Ishikawa (cell line): ENCODE measurements around the gene PSMB1.

Source experiments
- CEBPB ChIP-seq: IDR thresholded peaks from 2 replicates; pipeline ENCODE4 v1.6.1; 2012
- CREB1 ChIP-seq: IDR thresholded peaks from 2 replicates; pipeline ENCODE4 v1.6.1; 2012; ENCODE audit warnings: low read depth
- EGR1 ChIP-seq: IDR thresholded peaks from 2 replicates; pipeline ENCODE4 v1.6.1; 2012
- EP300 ChIP-seq: IDR thresholded peaks from 2 replicates; pipeline ENCODE4 v1.6.1; 2012; ENCODE audit warnings: borderline replicate concordance
- FOXM1 ChIP-seq: IDR thresholded peaks from 2 replicates; pipeline ENCODE4 v1.6.1; 2012; ENCODE audit warnings: low read depth, borderline replicate concordance
- NFIC ChIP-seq: IDR thresholded peaks from 2 replicates; pipeline ENCODE4 v1.6.1; 2012
- RAD21 ChIP-seq: IDR thresholded peaks from 2 replicates; pipeline ENCODE4 v1.6.1; 2012; ENCODE audit warnings: low read depth
- TAF1 ChIP-seq: IDR thresholded peaks from 2 replicates; pipeline ENCODE4 v1.6.1; 2012; ENCODE audit warnings: low read depth, mild to moderate bottlenecking
- TCF12 ChIP-seq: IDR thresholded peaks from 2 replicates; pipeline ENCODE4 v1.6.1; 2012; ENCODE audit warnings: low read depth
- TEAD4 ChIP-seq: IDR thresholded peaks from 2 replicates; pipeline ENCODE4 v1.6.1; 2012
- YY1 ChIP-seq: IDR thresholded peaks from 2 replicates; pipeline ENCODE4 v1.6.1; 2012; ENCODE audit warnings: low read depth
- ZBTB7A ChIP-seq: IDR thresholded peaks from 2 replicates; pipeline ENCODE4 v1.6.1; 2012; ENCODE audit warnings: low read depth
- TF ChIP-seq, protein P1 (sequence below): IDR thresholded peaks from 2 replicates; pipeline ENCODE4 v1.6.1; 2012
- TF ChIP-seq, protein P2 (sequence below): IDR thresholded peaks from 2 replicates; pipeline ENCODE4 v1.6.1; 2012; ENCODE audit warnings: low read depth, mild to moderate bottlenecking
- TF ChIP-seq, protein P3 (sequence below): IDR thresholded peaks from 2 replicates; pipeline ENCODE4 v1.6.1; 2012

The PSMB1 gene

GRCh38 chr6:170532867-170533488 lies 20.1 kb downstream of the PSMB1 start:
- no peak for TF ChIP-seq EGR1
- TF ChIP-seq ZBTB7A, result no peak
- no peak for TF ChIP-seq FOXM1
- TF ChIP-seq TCF12, result no peak
- TF ChIP-seq NFIC, result no peak
- no peak for TF ChIP-seq CEBPB
- no peak for TF ChIP-seq TAF1
- TF ChIP-seq YY1, result no peak
- TF ChIP-seq EP300, result no peak
- TF ChIP-seq RAD21, result no peak
- TF ChIP-seq, protein P1, sequence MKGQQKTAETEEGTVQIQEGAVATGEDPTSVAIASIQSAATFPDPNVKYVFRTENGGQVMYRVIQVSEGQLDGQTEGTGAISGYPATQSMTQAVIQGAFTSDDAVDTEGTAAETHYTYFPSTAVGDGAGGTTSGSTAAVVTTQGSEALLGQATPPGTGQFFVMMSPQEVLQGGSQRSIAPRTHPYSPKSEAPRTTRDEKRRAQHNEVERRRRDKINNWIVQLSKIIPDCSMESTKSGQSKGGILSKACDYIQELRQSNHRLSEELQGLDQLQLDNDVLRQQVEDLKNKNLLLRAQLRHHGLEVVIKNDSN, result no peak
- TF ChIP-seq TEAD4, result no peak
- no peak for TF ChIP-seq CREB1
- TF ChIP-seq, protein P2, sequence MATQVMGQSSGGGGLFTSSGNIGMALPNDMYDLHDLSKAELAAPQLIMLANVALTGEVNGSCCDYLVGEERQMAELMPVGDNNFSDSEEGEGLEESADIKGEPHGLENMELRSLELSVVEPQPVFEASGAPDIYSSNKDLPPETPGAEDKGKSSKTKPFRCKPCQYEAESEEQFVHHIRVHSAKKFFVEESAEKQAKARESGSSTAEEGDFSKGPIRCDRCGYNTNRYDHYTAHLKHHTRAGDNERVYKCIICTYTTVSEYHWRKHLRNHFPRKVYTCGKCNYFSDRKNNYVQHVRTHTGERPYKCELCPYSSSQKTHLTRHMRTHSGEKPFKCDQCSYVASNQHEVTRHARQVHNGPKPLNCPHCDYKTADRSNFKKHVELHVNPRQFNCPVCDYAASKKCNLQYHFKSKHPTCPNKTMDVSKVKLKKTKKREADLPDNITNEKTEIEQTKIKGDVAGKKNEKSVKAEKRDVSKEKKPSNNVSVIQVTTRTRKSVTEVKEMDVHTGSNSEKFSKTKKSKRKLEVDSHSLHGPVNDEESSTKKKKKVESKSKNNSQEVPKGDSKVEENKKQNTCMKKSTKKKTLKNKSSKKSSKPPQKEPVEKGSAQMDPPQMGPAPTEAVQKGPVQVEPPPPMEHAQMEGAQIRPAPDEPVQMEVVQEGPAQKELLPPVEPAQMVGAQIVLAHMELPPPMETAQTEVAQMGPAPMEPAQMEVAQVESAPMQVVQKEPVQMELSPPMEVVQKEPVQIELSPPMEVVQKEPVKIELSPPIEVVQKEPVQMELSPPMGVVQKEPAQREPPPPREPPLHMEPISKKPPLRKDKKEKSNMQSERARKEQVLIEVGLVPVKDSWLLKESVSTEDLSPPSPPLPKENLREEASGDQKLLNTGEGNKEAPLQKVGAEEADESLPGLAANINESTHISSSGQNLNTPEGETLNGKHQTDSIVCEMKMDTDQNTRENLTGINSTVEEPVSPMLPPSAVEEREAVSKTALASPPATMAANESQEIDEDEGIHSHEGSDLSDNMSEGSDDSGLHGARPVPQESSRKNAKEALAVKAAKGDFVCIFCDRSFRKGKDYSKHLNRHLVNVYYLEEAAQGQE, result no peak
- TF ChIP-seq, protein P3, sequence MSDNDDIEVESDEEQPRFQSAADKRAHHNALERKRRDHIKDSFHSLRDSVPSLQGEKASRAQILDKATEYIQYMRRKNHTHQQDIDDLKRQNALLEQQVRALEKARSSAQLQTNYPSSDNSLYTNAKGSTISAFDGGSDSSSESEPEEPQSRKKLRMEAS, result no peak

GRCh38 chr6:170529839-170530469 lies 23.2 kb downstream of the PSMB1 start:
- peak; percentile 91 for TF ChIP-seq RAD21
- TF ChIP-seq, protein P3, result no peak
- TF ChIP-seq TAF1, result no peak
- TF ChIP-seq YY1, result no peak

- TF ChIP-seq TAF1 (no peak), EP300 (no peak), NFIC (no peak), TEAD4 (no peak), ZBTB7A (no peak), EGR1 (no peak), FOXM1 (no peak), RAD21 (no peak), CEBPB (no peak)
- TF ChIP-seq, protein P1, result no peak
- TF ChIP-seq, protein P3, result no peak
- TF ChIP-seq, protein P2, result no peak
Observed at GRCh38 chr6:170525795-170526194, 27.3 kb downstream of the PSMB1 start.

DNA sequence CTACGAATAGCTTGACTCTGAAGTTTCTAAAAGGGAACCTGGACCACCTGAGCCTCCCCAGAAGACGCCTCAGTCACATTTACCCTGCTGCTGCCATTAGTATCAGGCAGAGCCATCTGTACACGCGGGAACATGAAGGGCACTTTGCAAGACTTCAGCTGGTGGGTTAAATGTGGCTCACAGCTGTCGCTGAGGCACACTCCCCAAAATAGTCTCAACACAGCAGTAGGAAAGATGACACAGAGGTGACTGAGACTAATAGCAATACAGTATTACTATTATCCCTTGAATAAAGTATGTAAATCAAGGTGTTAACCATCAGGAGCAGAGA lies 29.0 kb downstream of the PSMB1 start:
- TF ChIP-seq CEBPB, result no peak

- TF ChIP-seq EP300, result no peak
- TF ChIP-seq ZBTB7A, result no peak
- TF ChIP-seq TAF1, result no peak
- no peak for TF ChIP-seq TEAD4
- no peak for TF ChIP-seq CEBPB
- TF ChIP-seq, protein P2, result no peak
- no peak for TF ChIP-seq FOXM1
- no peak for TF ChIP-seq TCF12
- TF ChIP-seq, protein P1, result no peak
- TF ChIP-seq NFIC, result no peak
- no peak for TF ChIP-seq RAD21
- no peak for TF ChIP-seq YY1
- TF ChIP-seq CREB1, result no peak
- no peak for TF ChIP-seq EGR1
- TF ChIP-seq, protein P3, result no peak
Observed at GRCh38 chr6:170523256-170524171, 29.6 kb downstream of the PSMB1 start.
